PC-3 (cell line): ENCODE measurements around the gene NPY5R. TPM values are rescaled to one million over a fixed set of nuclear protein-coding genes. Genes with fewer than 3 reads are reported as not detected.

Source experiments
- ATAC-seq: fragments of 200-7000 bp; cut with Tn5 transposase; 2 replicates; pipeline ENCODE4 v1.9.1; 2020; ENCODE audit warnings: mild to moderate bottlenecking, moderate library complexity
- BruUV-seq: library from RNA; stranded (reverse); fragments of 400-500 nt; replicated peaks from 2 replicates; lab custom pipeline; 2021; lab: Mats Ljungman, UMichigan
- CTCF ChIA-PET: fragments of 300-600 bp; sonication (Branson Sonifier 250); formaldehyde crosslinking; loops from one replicate; lab custom pipeline; 2022; ENCODE audit warnings: antibody characterized with exemption; lab: Charles Lee
- POLR2A ChIA-PET: fragments of 300-600 bp; sonication (Branson Sonifier 250); formaldehyde crosslinking; loops from one replicate; lab custom pipeline; 2022; ENCODE audit warnings: antibody characterized with exemption; ENCODE audit not compliant: unreplicated experiment; lab: Charles Lee
- DNase-seq: peaks from one replicate; pipeline ENCODE4 v3.0.0-alpha.2; 2015
- H2AFZ ChIP-seq: fragments of 300-600 bp; sonication (generic); 2 replicates; pipeline ENCODE4 v1.6.0; 2016; ENCODE audit warnings: antibody characterized with exemption, low read length
- H3F3A ChIP-seq: fragments of 300-600 bp; sonication (generic); one replicate; pipeline ENCODE4 v1.6.0; 2017; ENCODE audit warnings: antibody characterized with exemption, low read length, control low read depth, mild to moderate bottlenecking; ENCODE audit not compliant: unreplicated experiment
- H3K27ac ChIP-seq: fragments of 300-600 bp; sonication (generic); 2 replicates; pipeline ENCODE4 v1.5.1; 2016; ENCODE audit warnings: mild to moderate bottlenecking, low read length
- H3K27me3 ChIP-seq: fragments of 300-600 bp; sonication (generic); 2 replicates; pipeline ENCODE4 v1.6.1; 2016; ENCODE audit warnings: low read length, mixed read lengths
- H3K36me3 ChIP-seq: fragments of 300-600 bp; sonication (generic); 2 replicates; pipeline ENCODE4 v1.6.1; 2016; ENCODE audit warnings: low read depth, mixed run types, low read length, mixed read lengths
- H3K4me1 ChIP-seq: fragments of 300-600 bp; sonication (generic); 2 replicates; pipeline ENCODE4 v1.5.1; 2016; ENCODE audit warnings: low read length; ENCODE audit not compliant: insufficient read depth
- H3K4me2 ChIP-seq: fragments of 300-600 bp; sonication (generic); 2 replicates; pipeline ENCODE4 v1.6.0; 2016; ENCODE audit warnings: low read length
- H3K4me3 ChIP-seq: fragments of 300-600 bp; sonication (generic); 2 replicates; pipeline ENCODE4 v1.5.1; 2016; ENCODE audit warnings: mild to moderate bottlenecking, low read length, mixed read lengths
- H3K79me2 ChIP-seq: fragments of 300-600 bp; sonication (generic); 2 replicates; pipeline ENCODE4 v1.6.1; 2017; ENCODE audit warnings: low read length, mixed read lengths
- H3K9ac ChIP-seq: fragments of 300-600 bp; sonication (generic); 2 replicates; pipeline ENCODE4 v1.6.0; 2016; ENCODE audit warnings: mild to moderate bottlenecking, low read length
- H3K9me2 ChIP-seq: fragments of 300-600 bp; sonication (generic); replicated peaks from 2 replicates; pipeline ENCODE4 v1.6.1; 2016; ENCODE audit warnings: mixed run types, low read length, mixed read lengths
- H3K9me3 ChIP-seq: fragments of 300-600 bp; sonication (generic); 2 replicates; pipeline ENCODE4 v1.6.1; 2016; ENCODE audit warnings: low read length, mixed read lengths
- H4K20me1 ChIP-seq: fragments of 300-600 bp; sonication (generic); 2 replicates; pipeline ENCODE4 v1.6.1; 2016; ENCODE audit warnings: low read length, mixed read lengths
- CTCF ChIP-seq: fragments of 300-600 bp; sonication (generic); conservative IDR thresholded peaks from 2 replicates; pipeline ENCODE4 v1.5.1; 2017; ENCODE audit warnings: antibody characterized with exemption, low read depth, mild to moderate bottlenecking, low read length
- EZH2 ChIP-seq: fragments of 300-600 bp; sonication (generic); IDR thresholded peaks from one replicate; pipeline ENCODE4 v1.6.1; 2017; ENCODE audit warnings: antibody characterized with exemption, mild to moderate bottlenecking, low read length; ENCODE audit not compliant: unreplicated experiment
- EZH2phosphoT487 ChIP-seq: fragments of 300-600 bp; sonication (generic); IDR thresholded peaks from 2 replicates; pipeline ENCODE4 v1.6.1; 2018; ENCODE audit warnings: mild to moderate bottlenecking, antibody characterized with exemption, low read length, borderline replicate concordance
- intact Hi-C: fragments of 100-400 bp; cut with micrococcal nuclease; formaldehyde crosslinking; loops from 2 replicates; pipeline ENCODE4 v1.9.0; 2023
- total RNA-seq: library from RNA; depleted of rRNA; stranded (reverse); fragments of >200 nt; gene quantifications from 2 replicates; pipeline ENCODE4 v1.2.3, GENCODE V29; 2014

Gene NPY5R
- total RNA-seq, 1 experiment from 2014 or later: not detected

GRCh38 chr4:163391756-163392155, 48.1 kb downstream of the NPY5R start:
- Histone ChIP-seq H3K79me2 (no peaks in the 10 kb centered on the region), H3K4me3 (no peak overlapping the region), H3K4me1 (no peaks in the 10 kb centered on the region), H3K9me2 (no peaks in the 10 kb centered on the region), H3K9me3 (no peaks in the 10 kb centered on the region), H4K20me1 (no peaks in the 10 kb centered on the region), H3F3A (no peaks in the 10 kb centered on the region), H3K9ac (no peak overlapping the region), H3K36me3 (no peaks in the 10 kb centered on the region), H3K27me3 (no peaks in the 10 kb centered on the region), H3K4me2 (no peak overlapping the region), H3K27ac (no peak overlapping the region), H2AFZ (no peak overlapping the region)
- ChIA-PET CTCF (no interaction called here), POLR2A (interaction anchor here (0.6 kb wide), 1 partner anchor 10 kb away, joined by 5 read pairs; no protein-coding TSS in a partner anchor)
- ATAC-seq: peak; percentile 54
- no peak for TF ChIP-seq EZH2phosphoT487
- no peak for TF ChIP-seq CTCF
- TF ChIP-seq EZH2: no peak
- DNase-seq: no peak
- intact Hi-C loops: no loop called here
- no TSS peak for BruUV-seq

GRCh38 chr4:163392328-163392727, 48.6 kb downstream of the NPY5R start:
- TF ChIP-seq EZH2phosphoT487: no peak
- no peak for TF ChIP-seq CTCF
- TF ChIP-seq EZH2: no peak
- H3F3A ChIP-seq: no peaks in the 10 kb centered on the region
- intact Hi-C loops: no loop called here
- H3K9ac ChIP-seq: no peak overlapping the region
- H3K36me3 ChIP-seq: no peaks in the 10 kb centered on the region
- H2AFZ ChIP-seq: no peak overlapping the region
- no peaks in the 10 kb centered on the region for H3K79me2 ChIP-seq
- H3K27me3 ChIP-seq: no peaks in the 10 kb centered on the region
- no peaks in the 10 kb centered on the region for H4K20me1 ChIP-seq
- H3K9me3 ChIP-seq: no peaks in the 10 kb centered on the region
- H3K9me2 ChIP-seq: no peaks in the 10 kb centered on the region
- no peak for DNase-seq
- no peak overlapping the region for H3K4me2 ChIP-seq
- no peak overlapping the region for H3K4me3 ChIP-seq
- CTCF ChIA-PET: no interaction called here
- no TSS peak for BruUV-seq
- H3K4me1 ChIP-seq: no peaks in the 10 kb centered on the region
- no peak for ATAC-seq
- H3K27ac ChIP-seq: no peak overlapping the region
- POLR2A ChIA-PET: no interaction called here

GRCh38 chr4:163393471-163393870, 49.8 kb downstream of the NPY5R start:
- DNase-seq (no peak), ATAC-seq (no peak)
- H4K20me1 ChIP-seq: no peaks in the 10 kb centered on the region
- H3K4me2 ChIP-seq: no peak overlapping the region
- H3F3A ChIP-seq: no peaks in the 10 kb centered on the region
- H3K36me3 ChIP-seq: no peaks in the 10 kb centered on the region
- H2AFZ ChIP-seq: no peak overlapping the region
- H3K4me3 ChIP-seq: no peak overlapping the region
- H3K9me3 ChIP-seq: no peaks in the 10 kb centered on the region
- BruUV-seq: no TSS peak
- H3K27me3 ChIP-seq: no peaks in the 10 kb centered on the region
- no peaks in the 10 kb centered on the region for H3K4me1 ChIP-seq
- no peak overlapping the region for H3K9ac ChIP-seq
- ChIA-PET POLR2A (no interaction called here), CTCF (no interaction called here)
- H3K79me2 ChIP-seq: no peaks in the 10 kb centered on the region
- H3K27ac ChIP-seq: no peak overlapping the region
- no peak for TF ChIP-seq EZH2phosphoT487
- no peak for TF ChIP-seq CTCF
- TF ChIP-seq EZH2: no peak
- H3K9me2 ChIP-seq: no peaks in the 10 kb centered on the region
- intact Hi-C loops: no loop called here
